Measurements from ENCODE around the gene ZNF177.
A peak's percentile ranks its signal among the peaks of the same experiment; 100 is the strongest.

ZNF177 gene

DNA sequence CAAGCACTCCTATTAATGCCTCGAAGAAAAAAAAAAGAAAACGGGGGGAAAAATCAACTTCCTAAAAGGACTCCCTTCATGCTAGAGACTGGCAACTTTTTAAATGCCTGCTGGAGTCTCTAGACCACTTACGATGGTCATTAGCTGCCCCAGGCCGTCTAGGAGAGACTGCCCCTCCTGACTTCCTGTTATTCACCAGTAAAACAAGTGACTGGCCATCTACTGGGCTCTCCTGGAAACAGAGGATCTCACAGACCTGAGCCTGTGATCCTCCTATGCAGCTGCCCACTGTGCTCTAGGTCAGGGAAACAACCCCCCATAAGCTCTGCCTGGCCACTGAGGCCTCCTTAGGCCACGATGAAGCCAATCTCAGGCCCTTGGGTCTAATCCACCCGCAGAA lies 65.1 kb downstream of the ZNF177 start:
- no peak for DNase-seq (ENCODE audit: low read depth in 1 of 2, low spot score in 1 of 2)

DNA sequence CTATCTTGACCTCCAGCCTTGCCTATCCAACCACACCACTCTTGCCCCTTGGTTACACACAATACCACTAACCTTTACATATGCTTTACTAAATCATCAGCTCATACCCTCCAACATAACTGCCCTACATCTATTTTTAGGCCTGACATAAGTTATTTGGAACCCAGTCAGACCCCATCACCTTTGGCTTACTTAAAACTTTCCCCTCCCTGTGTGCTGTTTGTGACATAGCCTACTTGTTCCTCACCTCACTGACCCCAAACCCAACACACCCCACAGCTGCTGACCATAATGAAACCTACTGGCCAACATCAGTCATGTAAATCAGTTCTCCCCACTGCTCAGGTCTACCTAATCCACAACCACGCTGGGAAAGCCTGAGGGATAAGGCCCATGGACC lies 67.6 kb downstream of the ZNF177 start:
- no peak for DNase-seq (ENCODE audit: low read depth in 1 of 2, low spot score in 1 of 2)

DNA sequence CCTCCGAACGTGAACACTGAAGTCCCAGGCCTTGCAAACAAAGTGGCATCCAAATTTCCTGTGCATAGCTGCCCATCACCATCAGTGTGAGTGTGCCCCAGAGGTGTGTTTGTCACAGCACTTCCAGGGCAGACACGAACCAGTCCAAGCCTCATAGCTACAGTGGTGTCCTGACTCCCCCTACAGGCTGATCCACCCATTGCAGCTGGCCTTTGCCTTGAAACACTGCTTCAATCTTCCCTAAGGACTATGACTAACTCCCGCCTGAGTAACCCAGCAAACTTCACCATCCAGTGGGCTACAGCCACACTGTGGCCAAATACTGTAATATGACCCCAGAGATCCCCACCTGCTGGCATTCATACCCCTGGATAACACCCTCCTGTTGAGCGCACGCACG lies 68.7 kb downstream of the ZNF177 start:
- peak in 1 of 2 donors; percentile 9 for DNase-seq (ENCODE audit: low read depth in 1 of 2, low spot score in 1 of 2)

All from activated T-helper 1 cell treated with anti-CD3 and anti-CD28 coated beads, Interleukin-2, amount 50 U/mL, for 16 hours (primary cell).